Measurements from ENCODE around the gene GPR148. TPM values are rescaled to one million over a fixed set of nuclear protein-coding genes. Genes with fewer than 3 reads are reported as not detected.

The GPR148 gene
- total and polyA plus RNA-seq, 2 experiments from 2014 or later = not detected

DNA sequence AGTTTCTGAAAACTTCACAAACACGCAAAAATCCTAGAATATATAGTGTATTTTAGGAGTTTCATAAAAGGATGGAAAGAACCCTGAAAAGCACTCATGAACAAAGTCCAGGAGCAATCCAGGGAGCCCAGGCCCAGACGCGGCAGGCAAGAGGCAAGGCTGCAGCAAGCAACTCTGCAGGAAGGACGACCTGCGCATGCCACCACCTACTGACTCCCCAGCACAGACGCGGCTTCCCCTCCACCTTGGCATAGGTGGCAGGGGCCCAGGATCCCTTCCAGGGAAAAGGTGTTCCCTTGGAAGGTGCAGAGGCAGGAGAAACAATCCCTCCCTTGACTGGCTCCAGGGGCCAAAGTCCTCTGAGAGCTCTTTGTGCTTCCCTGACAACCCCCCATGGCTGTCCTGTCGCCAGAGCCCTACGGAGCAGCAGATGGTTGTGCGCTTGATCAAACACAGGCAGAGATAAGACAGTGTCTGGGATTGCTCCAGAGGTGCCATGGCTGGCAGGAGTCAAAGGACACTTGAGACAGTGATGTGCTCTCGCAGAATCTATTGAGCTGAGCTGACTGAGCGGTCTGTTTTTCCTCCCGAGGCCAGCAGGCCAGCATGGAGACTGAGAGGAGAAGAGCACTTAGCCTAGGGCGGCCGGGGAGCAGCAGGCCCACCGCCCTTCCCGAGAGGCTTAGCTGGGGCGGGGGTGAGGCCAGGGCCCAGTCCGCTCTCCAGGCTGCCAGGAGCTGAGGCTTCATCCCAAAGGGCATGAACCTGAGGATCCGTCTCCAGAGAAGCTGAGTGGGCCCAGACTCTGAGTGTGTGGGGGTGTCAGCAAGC lies 15.6 kb downstream of the GPR148 start:
- H2AFZ ChIP-seq = no peak overlapping the region
- no peaks in the 10 kb centered on the region for H3F3A ChIP-seq (ENCODE audit: insufficient read depth)
- no peaks in the 10 kb centered on the region for H3K4me1 ChIP-seq (ENCODE audit: insufficient read depth)
- no peak for DNase-seq
- H4K20me1 ChIP-seq (ENCODE audit: insufficient read depth) = no peaks in the 10 kb centered on the region
- no peak overlapping the region for H3K4me2 ChIP-seq (ENCODE audit: unreplicated experiment)
- H3K27me3 ChIP-seq (replicated peaks; ENCODE audit: insufficient read depth) = 0 out of 2 replicates have a peak, but pooled peaks cover 4% of the 10 kb centered on the region
- no peaks in the 10 kb centered on the region for H3K79me2 ChIP-seq (ENCODE audit: insufficient read depth)
- H3K9me3 ChIP-seq (ENCODE audit: low read depth) = no peaks in the 10 kb centered on the region
- H3K9me2 ChIP-seq (ENCODE audit: insufficient read depth) = no peaks in the 10 kb centered on the region
- WGBS, 2 experiments (ENCODE audit: low coverage in 1 of 2, low lambda C conversion rate in 2 of 2, missing lambda C conversion rate in 2 of 2) = 14 to 15% methylated on average over 18 to 20 of the region's 20 CpGs
- no peaks in the 10 kb centered on the region for H3K36me3 ChIP-seq (ENCODE audit: low read depth)
- TF ChIP-seq EZH2phosphoT487 (IDR thresholded peaks at IDR 0.05; ENCODE audit: insufficient read depth, low read depth) (no peak), EZH2 (IDR thresholded peaks at IDR 0.05; ENCODE audit: insufficient read depth, poor library complexity, severe bottlenecking) (no peak)
- in situ Hi-C loops (cut with MboI) = no loop called here
- H3K4me3 ChIP-seq = no peak overlapping the region
- no peak overlapping the region for H3K27ac ChIP-seq
- H3K9ac ChIP-seq = no peak overlapping the region

DNA sequence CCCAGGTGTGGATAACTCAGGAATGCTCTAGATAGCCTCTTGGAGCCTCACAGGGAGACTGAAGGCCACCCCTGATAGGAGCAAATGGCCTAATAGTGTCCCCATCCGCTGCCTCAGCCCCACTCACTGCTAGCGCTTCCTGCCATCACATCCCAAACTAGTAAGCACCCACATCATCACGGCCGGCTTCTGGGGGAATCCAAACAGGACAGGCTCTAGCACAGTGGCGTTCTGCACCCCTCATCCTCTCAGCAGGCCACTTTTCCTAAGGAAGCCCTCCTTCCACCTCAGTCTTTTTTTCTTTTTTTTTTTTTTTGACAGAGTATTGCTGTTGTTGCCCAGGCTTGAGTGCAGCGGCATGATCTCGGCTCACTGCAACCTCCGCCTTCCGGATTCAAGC lies 20.2 kb downstream of the GPR148 start:
- Histone ChIP-seq H3K27me3 (replicated peaks; ENCODE audit: insufficient read depth) (0 out of 2 replicates have a peak, but pooled peaks cover 4% of the 10 kb centered on the region), H3K79me2 (ENCODE audit: insufficient read depth) (no peaks in the 10 kb centered on the region), H3K4me1 (ENCODE audit: insufficient read depth) (no peaks in the 10 kb centered on the region), H3K27ac (no peak overlapping the region), H3K9me2 (ENCODE audit: insufficient read depth) (no peaks in the 10 kb centered on the region), H3K4me3 (no peak overlapping the region), H3F3A (ENCODE audit: insufficient read depth) (no peaks in the 10 kb centered on the region), H3K9ac (no peak overlapping the region), H3K36me3 (ENCODE audit: low read depth) (no peaks in the 10 kb centered on the region), H2AFZ (no peak overlapping the region), H3K4me2 (ENCODE audit: unreplicated experiment) (no peak overlapping the region), H4K20me1 (ENCODE audit: insufficient read depth) (no peaks in the 10 kb centered on the region), H3K9me3 (ENCODE audit: low read depth) (no peaks in the 10 kb centered on the region)
- WGBS, 2 experiments (ENCODE audit: low coverage in 1 of 2, low lambda C conversion rate in 2 of 2, missing lambda C conversion rate in 2 of 2) = 48 to 55% methylated on average over 9 of the region's 9 CpGs
- in situ Hi-C loops (cut with MboI) = no loop called here
- DNase-seq = no peak
- TF ChIP-seq EZH2phosphoT487 (IDR thresholded peaks at IDR 0.05; ENCODE audit: insufficient read depth, low read depth) = no peak
- TF ChIP-seq EZH2 (IDR thresholded peaks at IDR 0.05; ENCODE audit: insufficient read depth, poor library complexity, severe bottlenecking) = no peak

DNA sequence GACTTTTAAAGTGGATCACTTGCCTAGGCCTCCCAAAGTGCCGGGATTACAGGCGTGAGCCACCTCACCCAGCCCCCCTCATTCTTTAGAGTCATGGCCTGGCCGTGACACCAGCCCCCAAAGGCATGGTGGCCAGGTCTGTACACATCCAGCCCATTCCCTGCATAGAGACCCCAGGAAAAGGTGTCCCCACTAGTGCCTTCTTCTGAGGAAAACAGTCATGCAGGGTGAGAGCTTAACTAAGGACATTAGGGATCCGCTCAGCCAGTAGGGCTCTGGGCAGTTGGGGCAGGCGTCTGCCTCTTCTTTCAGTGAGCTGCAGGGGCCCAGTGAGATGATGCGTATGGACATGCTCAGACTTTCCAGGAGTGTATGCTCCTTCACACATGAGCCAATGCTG lies 20.8 kb downstream of the GPR148 start:
- no peak overlapping the region for H2AFZ ChIP-seq
- no peaks in the 10 kb centered on the region for H3K79me2 ChIP-seq (ENCODE audit: insufficient read depth)
- H3K9ac ChIP-seq = no peak overlapping the region
- H3K9me3 ChIP-seq (ENCODE audit: low read depth) = no peaks in the 10 kb centered on the region
- no peaks in the 10 kb centered on the region for H3K36me3 ChIP-seq (ENCODE audit: low read depth)
- TF ChIP-seq EZH2phosphoT487 (IDR thresholded peaks at IDR 0.05; ENCODE audit: insufficient read depth, low read depth) (no peak), EZH2 (IDR thresholded peaks at IDR 0.05; ENCODE audit: insufficient read depth, poor library complexity, severe bottlenecking) (no peak)
- H3K4me1 ChIP-seq (ENCODE audit: insufficient read depth) = no peaks in the 10 kb centered on the region
- peaks cover 7% of the 10 kb centered on the region for H3K27me3 ChIP-seq (replicated peaks; ENCODE audit: insufficient read depth)
- in situ Hi-C loops (cut with MboI) = no loop called here
- H3F3A ChIP-seq (ENCODE audit: insufficient read depth) = no peaks in the 10 kb centered on the region
- WGBS, 2 experiments (ENCODE audit: low coverage in 1 of 2, low lambda C conversion rate in 2 of 2, missing lambda C conversion rate in 2 of 2) = 36 to 40% methylated on average over 6 of the region's 6 CpGs
- H4K20me1 ChIP-seq (ENCODE audit: insufficient read depth) = no peaks in the 10 kb centered on the region
- H3K27ac ChIP-seq = no peak overlapping the region
- no peaks in the 10 kb centered on the region for H3K9me2 ChIP-seq (ENCODE audit: insufficient read depth)
- no peak for DNase-seq
- no peak overlapping the region for H3K4me3 ChIP-seq
- no peak overlapping the region for H3K4me2 ChIP-seq (ENCODE audit: unreplicated experiment)

DNA sequence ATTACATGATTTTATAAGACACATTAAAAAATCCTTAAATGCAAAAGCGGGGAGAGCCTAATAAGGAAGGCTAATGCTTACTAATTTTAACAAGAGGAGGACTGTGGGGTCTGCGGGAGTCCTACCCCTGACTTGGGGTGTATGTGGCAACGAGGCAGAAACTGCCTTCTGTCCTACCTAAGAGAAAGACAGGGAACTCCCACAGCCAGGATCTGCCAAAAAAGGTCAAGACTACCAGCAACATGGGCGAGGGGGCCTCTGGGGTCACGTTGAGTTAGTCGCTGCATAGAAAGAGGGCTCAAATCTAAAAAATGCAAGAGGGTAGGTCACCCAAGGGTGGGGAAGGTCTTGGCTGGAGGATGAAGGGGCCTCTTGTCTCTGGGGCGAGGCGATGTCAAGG lies 25.9 kb downstream of the GPR148 start:
- Histone ChIP-seq H3K9me3 (ENCODE audit: low read depth) (no peaks in the 10 kb centered on the region), H2AFZ (no peak overlapping the region), H3K79me2 (ENCODE audit: insufficient read depth) (no peaks in the 10 kb centered on the region), H3K4me1 (ENCODE audit: insufficient read depth) (no peaks in the 10 kb centered on the region), H3K4me2 (ENCODE audit: unreplicated experiment) (no peak overlapping the region), H3K27me3 (replicated peaks; ENCODE audit: insufficient read depth) (peaks cover 22% of the 10 kb centered on the region), H3K4me3 (no peak overlapping the region), H3F3A (ENCODE audit: insufficient read depth) (no peaks in the 10 kb centered on the region), H3K27ac (no peak overlapping the region), H3K9me2 (ENCODE audit: insufficient read depth) (no peaks in the 10 kb centered on the region), H3K36me3 (ENCODE audit: low read depth) (no peaks in the 10 kb centered on the region), H3K9ac (no peak overlapping the region), H4K20me1 (ENCODE audit: insufficient read depth) (no peaks in the 10 kb centered on the region)
- no peak for DNase-seq
- in situ Hi-C loops (cut with MboI) = no loop called here
- no peak for TF ChIP-seq EZH2 (IDR thresholded peaks at IDR 0.05; ENCODE audit: insufficient read depth, poor library complexity, severe bottlenecking)
- WGBS, 2 experiments (ENCODE audit: low coverage in 1 of 2, low lambda C conversion rate in 2 of 2, missing lambda C conversion rate in 2 of 2) = 15% methylated on average over 8 of the region's 8 CpGs

Measured in GM23248 (cell line).